ENCODE data around the gene RAC3.

Gene RAC3

GRCh38 chr17:82053130-82053529 lies 21.7 kb downstream of the RAC3 start:
- TF ChIP-seq CTCF (IDR thresholded peaks at IDR 0.05; ENCODE audit: extremely low read depth, missing control alignments) = no peak
- no peak for DNase-seq (ENCODE audit: low spot score)

- TF ChIP-seq CTCF (IDR thresholded peaks at IDR 0.05; ENCODE audit: extremely low read depth, missing control alignments) = no peak
These were observed 22.2 kb downstream of the RAC3 start for GRCh38 chr17:82053556-82054263.

GRCh38 chr17:82054351-82055022 lies 23.0 kb downstream of the RAC3 start:
- TF ChIP-seq CTCF (IDR thresholded peaks at IDR 0.05; ENCODE audit: extremely low read depth, missing control alignments) = no peak
- no peak for DNase-seq (ENCODE audit: low spot score)

More at GRCh38 chr17:82053556-82054263, 22.2 kb downstream of the RAC3 start:
- DNase-seq (ENCODE audit: low spot score) = no peak

GRCh38 chr17:82055023-82055964 lies 23.8 kb downstream of the RAC3 start:
- TF ChIP-seq CTCF (IDR thresholded peaks at IDR 0.05; ENCODE audit: extremely low read depth, missing control alignments) = no peak
- DNase-seq (ENCODE audit: low spot score) = no peak

GRCh38 chr17:82055965-82056728 lies 24.7 kb downstream of the RAC3 start:
- DNase-seq (ENCODE audit: low spot score) = no peak
- no peak for TF ChIP-seq CTCF (IDR thresholded peaks at IDR 0.05; ENCODE audit: extremely low read depth, missing control alignments)

- DNase-seq (ENCODE audit: low spot score) = no peak
These were observed 25.5 kb downstream of the RAC3 start for GRCh38 chr17:82056729-82057621.

More at GRCh38 chr17:82056729-82057621, 25.5 kb downstream of the RAC3 start:
- no peak for TF ChIP-seq CTCF (IDR thresholded peaks at IDR 0.05; ENCODE audit: extremely low read depth, missing control alignments)

Measured in GM20000 (cell line).